Esophagus squamous epithelium (tissue), 4 donors: ENCODE measurements around the gene SPATA18.

Experiments
- POLR2A ChIP-seq, 4 donors: fragments of 450-650 bp; IDR thresholded peaks; one replicate each; pipeline ENCODE4 v1.6.1; 2017; ENCODE audit warnings: antibody characterized with exemption in 4 of 4, mild to moderate bottlenecking in 4 of 4, moderate library complexity in 3 of 4
- TF ChIP-seq, protein P1 (sequence below), 6 experiments: fragments of 450-650 bp in 4 of 6; fragments of 200-600 bp in 2 of 6; sonication (generic) in 2 of 6; IDR thresholded peaks; one replicate each; pipeline ENCODE4 v1.5.1; 2016 to 2019; ENCODE audit warnings: antibody characterized with exemption in 6 of 6, mild to moderate bottlenecking in 4 of 6, moderate library complexity in 4 of 6

DNA sequence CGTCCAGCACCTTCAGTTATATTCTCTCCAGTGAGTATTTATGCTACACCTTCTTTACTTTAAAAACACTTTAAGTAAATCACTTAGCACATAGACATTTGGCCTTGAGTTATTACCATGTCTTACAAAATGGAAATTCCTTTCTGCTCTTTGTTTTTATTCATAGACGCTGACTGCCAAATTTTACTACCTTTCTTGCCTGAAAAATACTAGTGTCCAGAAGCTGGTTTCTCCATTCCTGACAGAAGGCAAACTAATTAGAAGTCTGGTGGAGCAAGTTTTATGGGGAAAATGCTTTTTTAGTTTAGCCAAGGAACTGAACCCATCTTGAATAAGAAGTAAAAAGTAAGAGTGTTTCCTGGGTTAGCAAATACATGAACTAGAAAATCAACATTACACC, 65.5 kb downstream of the SPATA18 start:
- TF ChIP-seq, protein P1, sequence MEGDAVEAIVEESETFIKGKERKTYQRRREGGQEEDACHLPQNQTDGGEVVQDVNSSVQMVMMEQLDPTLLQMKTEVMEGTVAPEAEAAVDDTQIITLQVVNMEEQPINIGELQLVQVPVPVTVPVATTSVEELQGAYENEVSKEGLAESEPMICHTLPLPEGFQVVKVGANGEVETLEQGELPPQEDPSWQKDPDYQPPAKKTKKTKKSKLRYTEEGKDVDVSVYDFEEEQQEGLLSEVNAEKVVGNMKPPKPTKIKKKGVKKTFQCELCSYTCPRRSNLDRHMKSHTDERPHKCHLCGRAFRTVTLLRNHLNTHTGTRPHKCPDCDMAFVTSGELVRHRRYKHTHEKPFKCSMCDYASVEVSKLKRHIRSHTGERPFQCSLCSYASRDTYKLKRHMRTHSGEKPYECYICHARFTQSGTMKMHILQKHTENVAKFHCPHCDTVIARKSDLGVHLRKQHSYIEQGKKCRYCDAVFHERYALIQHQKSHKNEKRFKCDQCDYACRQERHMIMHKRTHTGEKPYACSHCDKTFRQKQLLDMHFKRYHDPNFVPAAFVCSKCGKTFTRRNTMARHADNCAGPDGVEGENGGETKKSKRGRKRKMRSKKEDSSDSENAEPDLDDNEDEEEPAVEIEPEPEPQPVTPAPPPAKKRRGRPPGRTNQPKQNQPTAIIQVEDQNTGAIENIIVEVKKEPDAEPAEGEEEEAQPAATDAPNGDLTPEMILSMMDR (IDR thresholded peaks at IDR 0.05): no peak
- no peak for TF ChIP-seq POLR2A (IDR thresholded peaks at IDR 0.05)
